Liver (tissue), 9 donors: Measurements from ENCODE around the gene SLC38A5. TPM values are rescaled to one million over a fixed set of nuclear protein-coding genes. Genes with fewer than 3 reads are reported as not detected.

Experiments used
- DNase-seq: peaks from one replicate; pipeline ENCODE4 v3.0.0-alpha.2; 2017; ENCODE audit warnings: low spot score
- H3K27ac ChIP-seq, 2 donors: one replicate each; pipeline ENCODE4 v1.7.0; 2013; ENCODE audit warnings: inconsistent platforms in 2 of 2, low read length in 2 of 2, control low read depth in 1 of 2, low read depth in 1 of 2, mild to moderate bottlenecking in 1 of 2
- H3K27me3 ChIP-seq, 4 donors: one replicate each; pipeline versions ENCODE4 v1.6.1 to v1.7.0; 2013; ENCODE audit warnings: low read length in 3 of 4, inconsistent platforms in 1 of 4, mild to moderate bottlenecking in 1 of 4, moderate library complexity in 1 of 4; ENCODE audit not compliant: control insufficient read depth in 4 of 4, insufficient read depth in 4 of 4
- H3K36me3 ChIP-seq, 4 donors: one replicate each; pipeline versions ENCODE4 v1.6.1 to v1.7.0; 2013; ENCODE audit warnings: low read length in 3 of 4, mild to moderate bottlenecking in 3 of 4, low read depth in 1 of 4, moderate library complexity in 1 of 4; ENCODE audit not compliant: control insufficient read depth in 4 of 4, insufficient read depth in 3 of 4
- H3K4me1 ChIP-seq, 4 donors: one replicate each; pipeline versions ENCODE4 v1.6.1 to v1.7.0; 2013; ENCODE audit warnings: low read length in 3 of 4, mild to moderate bottlenecking in 3 of 4, moderate library complexity in 1 of 4; ENCODE audit not compliant: control insufficient read depth in 4 of 4, insufficient read depth in 4 of 4
- H3K4me3 ChIP-seq, 3 donors: one replicate each; pipeline versions ENCODE4 v1.6.1 to v1.7.0; 2013; ENCODE audit warnings: low read length in 3 of 3, control low read depth in 1 of 3, low read depth in 1 of 3, mild to moderate bottlenecking in 1 of 3
- H3K9ac ChIP-seq, 2 donors: one replicate each; pipeline ENCODE4 v1.7.0; 2013; ENCODE audit warnings: low read length in 2 of 2, mild to moderate bottlenecking in 2 of 2, moderate library complexity in 2 of 2, control low read depth in 1 of 2, low read depth in 1 of 2
- H3K9me3 ChIP-seq, 4 donors: one replicate each; pipeline versions ENCODE4 v1.6.1 to v1.7.0; 2013; ENCODE audit warnings: low read length in 3 of 4; ENCODE audit not compliant: control insufficient read depth in 4 of 4
- ATF3 ChIP-seq: IDR thresholded peaks from 2 replicates; pipeline ENCODE4 v1.6.1; 2016; ENCODE audit warnings: antibody characterized with exemption
- EGR1 ChIP-seq, 2 donors: IDR thresholded peaks; 2 replicates each; pipeline ENCODE4 v1.6.1; 2016 to 2018; ENCODE audit warnings: antibody characterized with exemption in 2 of 2, low read depth in 2 of 2
- FOXA2 ChIP-seq: IDR thresholded peaks from 2 replicates; pipeline ENCODE4 v1.6.1; 2016; ENCODE audit warnings: antibody characterized with exemption
- GABPA ChIP-seq, 2 donors: IDR thresholded peaks in 1 of 2; conservative IDR thresholded peaks in 1 of 2; 2 replicates each; pipeline ENCODE4 v1.6.1; 2016; ENCODE audit warnings: antibody characterized with exemption in 2 of 2, mild to moderate bottlenecking in 1 of 2, moderate library complexity in 1 of 2
- HNF4G ChIP-seq: IDR thresholded peaks from 2 replicates; pipeline ENCODE4 v1.6.1; 2016; ENCODE audit warnings: antibody characterized with exemption
- JUND ChIP-seq, 2 donors: IDR thresholded peaks; 2 replicates each; pipeline ENCODE4 v1.6.1; 2016; ENCODE audit warnings: antibody characterized with exemption in 2 of 2
- RAD21 ChIP-seq, 2 donors: IDR thresholded peaks; 2 replicates each; pipeline ENCODE4 v1.6.1; 2016; ENCODE audit warnings: antibody characterized with exemption in 2 of 2, mild to moderate bottlenecking in 2 of 2
- SP1 ChIP-seq: IDR thresholded peaks from 2 replicates; pipeline ENCODE4 v1.6.1; 2018; ENCODE audit warnings: antibody characterized with exemption, mild to moderate bottlenecking
- TAF1 ChIP-seq: conservative IDR thresholded peaks from 2 replicates; pipeline ENCODE4 v1.6.1; 2016; ENCODE audit warnings: antibody characterized with exemption, mild to moderate bottlenecking
- YY1 ChIP-seq: IDR thresholded peaks from 2 replicates; pipeline ENCODE4 v1.6.1; 2016; ENCODE audit warnings: antibody characterized with exemption, mild to moderate bottlenecking
- WGBS: extraction: QIAGEN DNeasy Blood & Tissue Kit; methylation state at CpG from one replicate; pipeline ENCODE4 v1.1.7; 2013; 5-methylcytosine and 5-hydroxymethylcytosine counted together
- polyA plus RNA-seq, 2 donors: library from polyadenylated mRNA; stranded (reverse) in 1 of 2; unstranded in 1 of 2; fragments of 200-250 nt in 1 of 2; fragments of >200 nt in 1 of 2; fragmentation: Nextera tagmentation in 1 of 2; extraction: Ambion mirVana in 1 of 2; gene quantifications; one replicate each; pipeline versions ENCODE4 v1.2.1 to v1.2.3, GENCODE V29; 2013 to 2015
- total RNA-seq, 2 donors: library from RNA; depleted of rRNA; stranded (reverse); fragments of >200 nt; gene quantifications; one replicate each; pipeline ENCODE4 v1.2.3, GENCODE V29; 2014
- TF ChIP-seq, protein P1 (sequence below): IDR thresholded peaks from 2 replicates; pipeline ENCODE4 v1.6.1; 2016; ENCODE audit warnings: antibody characterized with exemption
- TF ChIP-seq, protein P2 (sequence below): IDR thresholded peaks from 2 replicates; pipeline ENCODE4 v1.6.1; 2016; ENCODE audit warnings: antibody characterized with exemption
- donor health status: healthy.
- donor health status: healthy.
- donor health status: healthy.
- donor health status: healthy.
- donor health status: healthy.

The SLC38A5 gene
- total and polyA plus RNA-seq, 4 donors, result 0.25 to 81.3 (median 0.45) TPM

GRCh38 chrX:48472851-48473703, 3.0 kb upstream of the SLC38A5 start:
- peaks cover 0 to 9% (median 6%) of the 10 kb centered on the region in 4 donors for H3K4me1 ChIP-seq
- peaks cover 0 to 7% (median 0%) of the 10 kb centered on the region in 4 donors for H3K27me3 ChIP-seq
- 81% methylated on average over 12 of the region's 12 CpGs for WGBS
- H3K9ac ChIP-seq, result no peak overlapping the region
- H3K9me3 ChIP-seq, result no peaks in the 10 kb centered on the region
- no peak for DNase-seq
- H3K27ac ChIP-seq, result no peak overlapping the region
- no peak for TF ChIP-seq FOXA2
- no peak for TF ChIP-seq HNF4G
- TF ChIP-seq, protein P1, sequence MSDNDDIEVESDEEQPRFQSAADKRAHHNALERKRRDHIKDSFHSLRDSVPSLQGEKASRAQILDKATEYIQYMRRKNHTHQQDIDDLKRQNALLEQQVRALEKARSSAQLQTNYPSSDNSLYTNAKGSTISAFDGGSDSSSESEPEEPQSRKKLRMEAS, result no peak
- no peak for TF ChIP-seq EGR1 (IDR thresholded peaks at IDR 0.05; ENCODE audit: low read depth in 2 of 2)
- H3K36me3 ChIP-seq, result no peaks in the 10 kb centered on the region
- H3K4me3 ChIP-seq, result no peak overlapping the region

DNA sequence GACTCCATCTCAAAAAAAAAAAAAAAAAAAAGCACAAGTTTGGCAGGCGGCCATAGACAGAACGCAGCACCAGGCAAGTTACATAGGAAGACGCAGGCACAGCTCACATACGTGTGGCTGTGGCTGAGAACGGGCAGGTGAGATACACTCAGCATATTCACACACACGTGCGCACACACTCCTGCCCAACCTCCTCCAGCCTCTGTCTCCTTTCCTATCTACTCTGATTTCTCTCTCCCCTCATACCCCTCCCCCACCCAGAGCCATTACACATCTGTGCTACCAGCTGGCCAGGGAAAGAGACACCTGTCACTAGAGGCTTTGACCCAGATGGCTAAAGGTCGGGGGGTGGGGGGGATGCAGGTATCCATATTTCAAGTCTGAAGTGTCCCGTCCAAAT, 2.2 kb upstream of the SLC38A5 start:
- TF ChIP-seq TAF1 (no peak), RAD21 (IDR thresholded peaks at IDR 0.05) (no peak), YY1 (no peak)
- H3K4me3 ChIP-seq, result no peak overlapping the region
- H3K27me3 ChIP-seq, result peaks cover 0 to 7% (median 0%) of the 10 kb centered on the region in 4 donors
- no peak overlapping the region for H3K9ac ChIP-seq
- no peak overlapping the region for H3K27ac ChIP-seq
- 88% methylated on average over 9 of the region's 9 CpGs for WGBS
- H3K4me1 ChIP-seq, result peaks cover 0 to 9% (median 6%) of the 10 kb centered on the region in 4 donors
- DNase-seq, result no peak
- H3K9me3 ChIP-seq, result no peaks in the 10 kb centered on the region
- no peaks in the 10 kb centered on the region for H3K36me3 ChIP-seq

DNA sequence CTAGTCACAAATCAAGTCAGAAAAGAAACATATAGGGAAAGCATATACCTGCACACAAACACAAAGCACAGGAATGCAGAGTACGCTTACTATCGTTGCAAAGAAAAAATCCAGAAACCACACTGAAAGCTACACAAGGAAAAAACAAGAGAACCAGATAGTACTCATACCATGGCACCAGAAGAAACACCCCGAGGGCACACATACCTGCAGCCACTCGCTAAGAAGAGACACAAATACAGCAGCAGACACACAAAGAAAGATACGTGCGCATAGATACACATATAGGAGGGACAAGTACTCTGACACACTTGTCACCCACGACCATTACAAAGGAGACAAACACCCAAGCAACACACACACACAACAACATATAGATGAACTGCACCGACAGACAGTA, 1.4 kb upstream of the SLC38A5 start:
- H3K4me1 ChIP-seq, result peaks cover 0 to 7% (median 6%) of the 10 kb centered on the region in 4 donors
- no peak overlapping the region for H3K4me3 ChIP-seq
- no peak overlapping the region for H3K9ac ChIP-seq
- TF ChIP-seq SP1 (no peak), GABPA (IDR thresholded peaks at IDR 0.05 in 1 of 2, conservative IDR thresholded peaks at IDR 0.05 in 1 of 2) (no peak), JUND (IDR thresholded peaks at IDR 0.05) (no peak), HNF4G (no peak), ATF3 (no peak), RAD21 (IDR thresholded peaks at IDR 0.05) (no peak), FOXA2 (no peak)
- TF ChIP-seq, protein P2, sequence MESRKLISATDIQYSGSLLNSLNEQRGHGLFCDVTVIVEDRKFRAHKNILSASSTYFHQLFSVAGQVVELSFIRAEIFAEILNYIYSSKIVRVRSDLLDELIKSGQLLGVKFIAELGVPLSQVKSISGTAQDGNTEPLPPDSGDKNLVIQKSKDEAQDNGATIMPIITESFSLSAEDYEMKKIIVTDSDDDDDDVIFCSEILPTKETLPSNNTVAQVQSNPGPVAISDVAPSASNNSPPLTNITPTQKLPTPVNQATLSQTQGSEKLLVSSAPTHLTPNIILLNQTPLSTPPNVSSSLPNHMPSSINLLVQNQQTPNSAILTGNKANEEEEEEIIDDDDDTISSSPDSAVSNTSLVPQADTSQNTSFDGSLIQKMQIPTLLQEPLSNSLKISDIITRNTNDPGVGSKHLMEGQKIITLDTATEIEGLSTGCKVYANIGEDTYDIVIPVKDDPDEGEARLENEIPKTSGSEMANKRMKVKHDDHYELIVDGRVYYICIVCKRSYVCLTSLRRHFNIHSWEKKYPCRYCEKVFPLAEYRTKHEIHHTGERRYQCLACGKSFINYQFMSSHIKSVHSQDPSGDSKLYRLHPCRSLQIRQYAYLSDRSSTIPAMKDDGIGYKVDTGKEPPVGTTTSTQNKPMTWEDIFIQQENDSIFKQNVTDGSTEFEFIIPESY, result no peak
- WGBS, result 93% methylated on average over 8 of the region's 8 CpGs
- peaks cover 0 to 7% (median 0%) of the 10 kb centered on the region in 4 donors for H3K27me3 ChIP-seq
- no peaks in the 10 kb centered on the region for H3K9me3 ChIP-seq
- no peak overlapping the region for H3K27ac ChIP-seq
- no peak for DNase-seq
- no peaks in the 10 kb centered on the region for H3K36me3 ChIP-seq
